ENCODE measurements around the gene CUL3.

- TF ChIP-seq CTCF (conservative IDR thresholded peaks at IDR 0.05 in 1 of 2, IDR thresholded peaks at IDR 0.05 in 1 of 2; ENCODE audit: extremely low read depth in 1 of 2, insufficient read depth in 1 of 2, low read depth in 1 of 2, low read length in 2 of 2) (no peak), EZH2 (IDR thresholded peaks at IDR 0.05; ENCODE audit: borderline replicate concordance, low read length) (no peak)
These were observed 915 bp downstream of the CUL3 start for GRCh38 chr2:224584111-224584784.

All from mammary epithelial cell (primary cell).